Sigmoid colon (tissue), 4 donors: ENCODE data around the gene ADORA2B.

Experiments used
- CTCF ChIP-seq, 4 experiments: fragments of 450-650 bp in 3 of 4; fragments of 200-600 bp in 1 of 4; IDR thresholded peaks; one replicate each; pipeline ENCODE4 v1.5.1; 2016 to 2019; ENCODE audit warnings: antibody characterized with exemption in 4 of 4, mild to moderate bottlenecking in 3 of 4, moderate library complexity in 2 of 4
- POLR2A ChIP-seq, 2 donors: fragments of 450-650 bp; IDR thresholded peaks; one replicate each; pipeline ENCODE4 v1.6.1; 2016; ENCODE audit warnings: antibody characterized with exemption in 2 of 2, mild to moderate bottlenecking in 2 of 2, moderate library complexity in 2 of 2
- POLR2AphosphoS5 ChIP-seq, 4 donors: sonication (generic); formaldehyde crosslinking; IDR thresholded peaks; one replicate each; pipeline ENCODE4 v1.6.1; 2017; ENCODE audit warnings: antibody characterized with exemption in 4 of 4

- TF ChIP-seq CTCF (IDR thresholded peaks at IDR 0.05), result no peak
- TF ChIP-seq POLR2A (IDR thresholded peaks at IDR 0.05), result no peak
- no peak for TF ChIP-seq POLR2AphosphoS5 (IDR thresholded peaks at IDR 0.05)
These were observed 22.9 kb downstream of the ADORA2B start for GRCh38 chr17:15967706-15968399.
